COLO829 (cell line): ENCODE results near the gene XRCC5.
"Not testable (repeated sequence)": the region's sequence is repeated elsewhere in the genome, so short reads cannot be mapped to it uniquely, and the experiment has no call there.

Experiments used
- DNase-seq: peaks from one replicate; pipeline ENCODE4 v3.0.0; 2012; ENCODE audit warnings: low spot score

The XRCC5 gene

DNA sequence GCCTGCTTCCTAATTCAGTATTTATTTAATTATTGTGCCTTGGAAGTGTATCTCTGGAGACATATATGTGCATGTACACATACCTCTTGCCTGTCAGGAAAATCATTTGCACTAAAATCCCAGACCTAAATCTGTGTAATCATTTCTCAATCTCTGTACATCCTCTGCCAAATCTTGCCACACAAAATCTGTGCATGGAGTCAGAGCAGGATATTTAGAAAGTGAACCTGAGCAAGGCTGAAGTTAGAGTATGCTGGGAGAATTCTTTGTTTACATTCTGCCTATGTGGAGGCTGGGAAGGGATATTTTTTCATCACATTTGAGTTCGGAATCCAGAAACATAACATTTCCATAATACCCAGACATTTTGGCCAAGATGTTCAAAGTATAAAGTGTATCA, 9.3 kb downstream of the XRCC5 start:
- no peak for DNase-seq

DNA sequence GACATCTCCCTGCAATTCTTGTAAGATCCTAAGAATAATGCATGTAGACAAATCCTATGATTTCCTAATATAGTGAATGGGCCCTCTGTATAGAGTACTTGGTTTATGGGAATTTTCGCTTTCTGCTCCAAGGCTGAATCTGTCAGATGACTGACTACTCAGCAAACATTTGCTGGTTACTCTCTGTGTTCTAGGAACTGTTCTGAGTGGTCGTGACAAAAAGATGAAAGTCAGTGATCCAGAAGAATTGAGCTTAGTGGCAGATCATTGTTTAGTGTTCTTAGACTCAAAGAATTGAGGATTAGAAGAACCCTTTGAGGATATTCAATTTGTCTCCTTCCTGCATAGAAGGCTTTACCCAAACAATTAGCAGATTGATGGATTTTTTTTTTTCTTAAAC, 10.0 kb downstream of the XRCC5 start:
- peak; percentile 71 for DNase-seq

DNA sequence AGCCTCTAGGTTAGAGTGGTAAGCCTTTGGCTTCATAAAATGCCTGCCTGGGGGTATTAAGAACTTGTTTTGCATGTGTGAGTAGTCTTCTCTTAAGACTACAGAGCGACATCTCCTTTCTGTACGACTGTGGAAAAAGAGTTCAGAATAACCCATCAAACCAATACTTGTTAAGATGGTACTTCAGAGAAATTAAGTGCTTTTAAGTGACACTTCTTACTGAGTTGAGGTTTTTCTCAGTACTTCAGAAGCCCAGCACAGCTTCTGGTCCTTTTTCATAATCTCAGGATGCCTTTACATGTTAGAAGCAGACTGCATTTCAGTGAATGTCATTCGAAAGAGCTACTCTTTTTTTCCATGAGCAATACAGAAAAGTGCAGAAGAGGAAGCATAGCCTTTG, 10.8 kb downstream of the XRCC5 start:
- DNase-seq: no peak

DNA sequence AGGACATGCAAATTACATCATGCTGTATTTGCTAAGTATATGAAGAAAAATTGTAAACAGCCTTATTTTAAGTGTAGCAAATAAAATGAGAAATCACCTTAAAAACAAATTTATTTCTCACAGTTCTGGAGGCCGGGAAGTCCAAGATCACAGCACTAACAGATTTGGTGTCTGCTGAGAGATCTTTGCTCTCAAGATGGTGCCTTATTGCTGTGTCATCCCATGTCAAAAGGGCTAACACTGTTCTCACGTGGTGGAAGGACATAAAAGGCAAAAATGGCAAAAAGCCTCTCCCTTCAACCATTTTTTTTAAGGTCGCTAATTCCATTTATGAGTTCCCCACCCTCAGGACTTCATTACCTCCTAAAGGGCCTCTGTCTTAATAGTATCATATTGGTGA, 12.1 kb downstream of the XRCC5 start:
- DNase-seq: no peak

DNA sequence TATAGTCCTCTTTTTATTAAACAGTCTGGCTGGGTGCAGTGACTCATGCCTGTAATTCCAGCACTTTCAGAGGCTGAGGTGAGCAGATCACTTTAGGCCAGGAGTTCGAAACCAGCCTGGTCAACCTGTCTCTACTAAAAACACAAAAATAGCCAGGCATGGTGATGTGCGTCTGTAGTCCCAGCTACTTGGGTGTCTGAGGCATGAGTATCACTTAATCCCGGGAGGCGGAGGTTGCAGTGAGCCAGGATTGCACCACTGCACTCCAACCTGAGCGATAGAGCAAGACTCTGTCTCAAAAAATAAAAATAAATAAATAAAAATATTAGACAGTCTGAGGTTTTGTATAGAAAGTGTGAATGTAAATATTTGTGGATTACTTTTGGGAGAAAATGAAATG, 17.8 kb downstream of the XRCC5 start:
- no peak for DNase-seq

DNA sequence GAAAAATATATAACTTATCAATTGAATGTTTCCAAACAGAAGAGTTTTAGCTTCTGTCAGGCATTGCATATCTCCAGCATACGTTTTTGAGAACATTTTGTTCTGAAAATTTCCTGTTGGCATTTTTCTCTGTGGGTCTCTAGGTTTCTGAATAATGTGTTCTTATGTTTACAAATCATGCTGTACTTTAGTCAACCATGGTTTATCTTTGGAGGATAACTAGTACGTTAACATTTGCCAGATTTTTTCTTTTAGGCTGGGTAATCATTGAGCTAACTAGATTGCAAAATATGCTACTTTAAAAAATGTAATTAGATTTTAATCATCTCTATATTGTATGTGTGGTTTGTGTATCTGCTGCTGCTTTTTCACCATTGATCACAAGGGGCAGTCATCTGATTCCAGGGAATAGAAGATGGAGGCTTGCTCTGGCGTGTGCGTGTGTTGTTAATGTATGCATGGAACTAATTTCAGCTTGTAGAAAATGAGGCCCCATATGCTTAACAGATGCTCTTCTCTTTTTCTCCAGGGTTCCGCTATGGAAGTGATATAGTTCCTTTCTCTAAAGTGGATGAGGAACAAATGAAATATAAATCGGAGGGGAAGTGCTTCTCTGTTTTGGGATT, 21.3 kb downstream of the XRCC5 start:
- DNase-seq: no peak

DNA sequence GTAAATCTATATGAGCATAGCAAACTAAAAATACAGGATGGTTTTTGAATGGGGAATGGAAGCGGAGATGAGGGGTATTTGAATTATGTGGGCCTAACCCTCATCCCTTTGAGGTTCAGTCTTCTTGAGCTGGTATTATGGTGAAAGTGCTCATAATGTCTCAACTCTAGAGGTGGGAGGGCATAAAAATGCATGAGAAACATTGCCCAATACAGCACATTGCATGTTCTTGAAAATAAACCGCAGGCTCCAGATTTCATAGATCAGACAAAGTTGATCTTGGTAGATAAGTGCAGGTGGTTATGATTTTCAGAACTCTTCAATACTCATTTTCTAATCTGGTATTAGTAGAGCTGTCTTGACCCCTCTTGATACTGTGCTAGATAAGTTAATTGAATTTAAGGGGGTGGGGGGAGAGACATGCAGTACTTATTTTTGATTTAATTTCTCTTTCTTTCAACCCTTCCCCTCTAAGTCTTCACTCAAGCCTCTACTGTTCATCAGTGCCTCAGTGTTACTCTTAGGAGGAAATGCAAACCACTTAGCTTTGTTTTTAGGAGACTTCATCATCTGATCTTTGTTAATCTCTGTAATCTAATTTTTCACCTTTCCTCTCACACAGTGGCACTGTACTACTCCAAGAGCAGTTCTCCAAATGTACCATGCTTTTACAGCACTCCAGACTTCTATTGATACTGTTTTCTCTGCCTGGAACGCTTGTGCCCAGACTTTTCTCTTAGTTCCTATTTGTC, 22.2 kb downstream of the XRCC5 start:
- DNase-seq: no peak

DNA sequence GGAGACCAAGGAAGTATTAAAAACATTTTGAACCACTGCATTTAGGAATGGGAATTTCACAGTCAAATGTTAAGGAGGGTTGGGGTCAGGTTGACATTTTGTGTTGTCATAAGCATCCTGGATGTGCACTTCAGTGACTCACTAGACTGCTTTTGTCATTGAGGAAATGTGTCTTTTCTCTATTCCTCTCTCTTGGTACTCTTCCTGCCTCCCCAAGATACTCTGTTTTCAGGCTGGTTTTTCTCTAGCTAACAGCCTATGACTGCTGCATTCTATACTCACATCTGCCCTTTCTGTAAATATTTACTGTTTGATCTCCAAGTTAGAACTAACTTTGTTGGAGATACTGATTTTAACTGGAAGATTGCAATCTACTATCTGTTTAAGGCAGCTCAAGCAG, 23.4 kb downstream of the XRCC5 start:
- no peak for DNase-seq

DNA sequence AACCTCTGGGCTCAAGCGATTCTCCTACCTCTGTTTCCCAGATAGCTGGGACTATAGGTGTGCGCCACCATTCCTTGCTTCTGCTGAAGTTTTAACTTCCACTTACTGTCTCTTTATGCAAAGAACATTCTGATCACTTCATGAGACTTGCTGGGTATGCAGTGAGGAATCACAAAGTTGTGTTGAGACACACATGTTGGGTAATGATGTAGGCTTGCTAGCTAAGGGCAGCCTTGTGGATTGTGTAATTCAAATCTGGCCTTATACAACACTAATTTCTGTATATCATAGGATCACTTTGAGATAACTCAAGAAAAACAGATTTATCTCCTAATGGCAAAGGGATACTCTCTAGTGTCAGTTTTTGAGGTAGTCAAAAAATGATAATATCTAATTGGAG, 24.2 kb downstream of the XRCC5 start:
- no peak for DNase-seq

DNA sequence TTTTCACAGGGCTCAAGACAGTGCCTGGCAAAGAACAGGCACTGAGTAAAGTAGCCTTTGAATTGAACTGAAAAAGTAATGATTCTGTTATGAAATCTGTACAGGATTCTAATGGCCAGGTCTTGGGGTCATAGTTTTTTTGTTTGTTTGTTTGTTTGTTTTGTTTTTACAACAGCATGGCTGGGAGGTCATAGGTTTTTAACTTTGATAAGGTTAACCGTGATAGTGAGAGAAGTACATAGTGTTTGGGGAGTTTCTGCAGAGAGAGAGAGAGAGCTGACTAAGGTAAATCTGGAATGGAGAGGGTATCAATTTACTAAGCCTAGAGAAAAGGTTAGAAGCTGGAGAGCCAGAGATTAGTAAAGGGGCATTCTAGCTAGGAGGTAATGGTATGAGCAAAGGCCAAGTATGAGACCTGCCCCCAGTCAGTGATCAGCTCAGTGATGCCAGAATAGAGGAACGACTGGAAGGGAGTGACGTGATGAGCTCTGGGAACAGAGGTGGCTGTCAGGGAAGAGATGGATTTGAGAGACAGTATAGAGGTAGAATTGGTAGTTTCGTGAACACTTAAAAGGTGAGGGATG, 25.9 kb downstream of the XRCC5 start:
- DNase-seq: no peak

DNA sequence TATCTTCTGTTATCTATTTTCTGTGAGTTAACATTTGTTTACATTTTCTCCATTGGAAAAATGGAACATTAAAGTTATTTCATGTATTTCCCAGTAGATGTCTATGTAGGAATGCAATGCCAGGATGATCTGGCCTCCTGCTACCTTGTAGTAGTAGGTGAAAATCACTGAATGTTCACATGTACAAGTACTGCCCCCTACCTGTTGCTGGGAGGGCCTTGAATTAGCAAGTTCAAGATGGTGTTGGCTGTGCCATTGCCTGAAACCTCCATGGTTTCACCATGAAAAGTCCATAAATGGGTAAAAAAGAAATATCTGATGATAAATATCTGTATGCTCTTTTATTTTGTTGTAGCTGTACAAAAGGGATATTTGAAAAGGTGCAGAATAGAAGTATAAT, 30.7 kb downstream of the XRCC5 start:
- DNase-seq: no peak

DNA sequence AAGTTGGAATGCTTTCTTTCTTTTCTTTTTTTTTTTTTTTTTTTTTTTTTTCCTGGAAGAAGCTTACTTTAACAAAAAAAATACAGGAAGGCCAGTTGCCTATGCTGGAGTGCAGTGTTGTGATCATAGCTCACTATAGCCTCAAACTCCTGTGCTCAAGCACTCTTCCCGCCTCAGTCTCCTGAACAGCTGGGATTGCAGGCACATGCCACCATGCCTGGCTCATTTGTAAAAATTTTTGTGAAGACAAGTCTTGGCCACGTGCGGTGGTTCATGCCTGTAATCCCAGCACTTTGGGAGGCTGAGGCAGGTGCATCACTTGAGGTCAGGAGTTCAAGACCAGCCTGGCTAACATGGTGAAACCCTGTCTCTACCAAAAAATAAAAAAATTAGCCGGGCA, 32.4 kb downstream of the XRCC5 start:
- DNase-seq: not testable (repeated sequence)

DNA sequence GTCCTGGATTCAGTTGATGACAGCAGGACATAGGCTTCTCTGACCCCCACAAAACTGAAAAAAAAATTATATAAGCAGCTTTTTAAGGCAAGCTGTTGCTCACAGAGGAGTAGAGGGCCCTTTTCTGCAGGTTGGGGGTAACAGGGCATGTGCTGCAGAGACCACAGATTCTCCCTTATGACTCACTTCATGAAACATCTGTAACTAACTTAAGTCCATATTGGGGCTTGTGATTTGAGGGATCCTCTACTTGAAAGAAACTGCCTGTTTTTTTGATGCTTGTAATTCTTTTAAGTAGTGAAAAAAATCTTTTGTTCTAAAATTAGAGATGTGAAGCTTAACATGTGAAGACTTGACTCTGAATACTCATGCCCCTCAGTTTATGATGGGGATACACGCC, 33.4 kb downstream of the XRCC5 start:
- DNase-seq: no peak

DNA sequence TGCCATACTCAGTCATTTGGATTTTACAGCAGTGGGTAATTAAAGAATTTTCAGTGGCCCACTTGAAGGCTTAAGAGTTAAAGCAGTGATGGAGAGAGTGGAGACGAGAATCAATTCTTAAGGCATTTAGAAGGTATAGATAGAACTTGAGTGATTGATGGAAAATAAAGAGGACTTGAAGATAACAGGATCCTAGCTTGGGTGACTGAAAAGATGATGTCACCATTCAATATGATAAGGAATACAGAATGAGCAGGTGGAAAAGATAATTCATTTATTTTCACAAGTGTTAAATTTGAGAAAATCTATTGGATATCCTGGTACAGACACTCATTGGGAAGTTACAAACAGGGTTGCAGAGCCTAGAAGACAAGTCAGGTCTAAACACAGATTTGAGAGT, 35.2 kb downstream of the XRCC5 start:
- DNase-seq: no peak

DNA sequence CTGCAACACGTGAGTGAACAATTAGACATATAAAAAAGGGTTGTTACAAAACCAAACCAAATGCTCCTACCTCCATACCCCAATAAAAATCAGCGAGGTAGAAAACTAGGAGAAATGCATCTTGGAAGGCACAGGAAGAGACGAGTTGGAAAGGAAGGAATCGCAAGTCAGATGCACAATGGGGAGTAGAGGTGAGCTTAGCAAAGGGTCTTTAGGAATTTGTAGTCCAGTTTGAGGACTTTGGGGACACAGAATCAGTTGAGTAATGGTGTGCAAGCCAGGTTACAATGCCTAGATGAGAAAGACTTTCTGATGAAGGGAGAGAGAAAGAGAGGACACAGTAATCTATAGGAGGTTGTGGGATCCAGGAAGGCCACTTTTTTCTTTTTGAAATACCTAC, 35.7 kb downstream of the XRCC5 start:
- DNase-seq: no peak

DNA sequence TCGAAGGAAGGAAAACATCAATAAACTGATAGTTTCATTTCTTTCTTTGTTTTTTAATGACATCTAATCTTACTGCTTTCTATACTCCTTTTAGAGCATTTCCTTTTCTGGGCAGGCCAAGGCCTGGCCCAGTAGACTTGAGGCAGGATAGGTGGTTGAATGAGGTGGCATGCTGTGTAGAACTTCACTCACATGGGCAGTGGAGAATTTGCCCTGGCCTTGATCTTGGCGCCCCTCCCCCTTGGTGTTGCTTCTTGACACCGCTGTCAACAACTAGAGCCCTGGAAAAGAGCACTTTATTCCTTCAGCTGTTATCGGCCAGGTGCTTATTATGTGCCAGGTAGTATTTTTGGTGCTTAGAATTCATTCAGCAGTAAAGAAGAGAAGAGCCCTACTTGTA, 37.4 kb downstream of the XRCC5 start:
- DNase-seq: no peak

DNA sequence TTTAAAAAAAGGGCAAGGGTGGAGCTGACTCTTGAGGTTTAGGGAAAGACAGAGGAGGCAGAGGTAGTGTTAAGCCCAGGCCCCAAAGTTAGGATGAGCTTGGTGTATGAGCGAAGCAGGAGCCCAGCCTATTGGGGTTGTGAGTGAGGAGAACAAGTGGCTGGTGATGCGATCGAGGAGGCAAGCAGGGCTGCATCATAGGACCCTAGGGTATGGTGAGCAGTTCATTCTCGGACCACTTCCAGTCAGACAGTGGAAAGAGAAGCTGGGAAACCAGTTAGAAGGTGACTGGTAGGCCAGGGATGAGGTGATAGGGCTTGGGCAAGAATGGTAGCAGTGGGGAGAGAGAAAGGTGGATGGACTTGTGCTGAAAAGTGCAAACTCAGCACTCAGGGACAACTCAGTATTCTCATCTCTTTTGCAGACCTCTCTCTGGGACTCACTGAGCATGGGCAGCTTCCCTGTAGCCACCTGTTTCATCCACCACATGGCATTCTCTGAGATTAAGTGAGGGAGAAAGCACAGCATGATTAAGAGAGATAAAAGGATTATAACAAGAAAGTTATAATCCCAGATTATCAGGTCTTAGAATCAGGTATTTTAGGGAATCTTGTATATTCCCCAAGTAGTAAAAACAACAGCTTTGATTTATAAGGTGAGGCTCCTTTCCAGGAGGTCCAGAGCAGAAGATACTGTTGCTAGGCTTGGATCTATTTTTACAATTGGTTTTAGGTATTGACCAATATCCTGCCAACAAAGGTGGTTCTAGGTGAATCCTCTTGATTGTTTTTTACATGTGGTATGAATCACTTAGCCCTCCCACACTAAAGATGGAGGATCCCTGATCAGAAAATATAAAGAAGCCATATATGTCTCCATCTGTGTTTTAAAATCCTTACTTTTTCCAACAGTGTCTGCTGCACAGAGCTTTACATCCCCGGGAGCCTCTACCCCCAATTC, 38.3 kb downstream of the XRCC5 start:
- DNase-seq: no peak

DNA sequence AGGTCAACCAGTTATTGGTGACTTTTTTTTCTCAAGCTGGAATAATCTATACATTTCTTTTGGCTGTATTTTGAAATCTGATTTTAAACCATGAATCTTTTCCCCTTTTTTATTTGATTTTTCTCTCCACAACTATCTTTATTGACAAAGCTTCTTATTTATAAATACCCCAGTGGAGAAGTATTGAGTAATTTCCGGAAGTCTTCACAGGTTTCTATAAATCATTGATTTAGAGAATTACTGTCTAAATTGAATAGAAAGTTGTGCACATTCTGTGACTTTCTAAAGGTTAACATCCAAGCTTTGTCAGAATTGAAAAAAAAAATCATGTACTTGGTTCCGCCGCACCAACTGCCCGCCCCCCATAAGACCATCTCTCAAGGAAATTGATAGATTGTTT, 39.8 kb downstream of the XRCC5 start:
- DNase-seq: no peak

DNA sequence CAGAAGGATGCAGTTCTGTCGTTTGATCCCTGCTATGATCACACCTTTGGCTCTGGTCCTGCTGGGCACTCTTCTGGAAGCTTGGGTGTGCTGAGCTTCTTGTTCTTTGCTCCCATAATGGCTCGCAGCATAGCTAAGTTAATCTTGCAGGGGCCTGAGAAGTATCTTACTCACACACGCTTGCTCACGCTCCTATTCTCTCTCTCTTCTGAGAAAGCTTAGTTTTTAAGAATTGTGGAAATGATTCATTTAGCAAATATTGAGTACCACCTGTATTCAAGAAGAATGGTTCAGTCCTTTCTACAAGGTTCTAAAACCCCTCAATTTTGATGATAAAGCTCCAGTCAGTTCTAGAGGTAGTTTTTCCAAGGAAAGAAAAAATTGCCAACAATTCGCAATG, 40.6 kb downstream of the XRCC5 start:
- DNase-seq: no peak

DNA sequence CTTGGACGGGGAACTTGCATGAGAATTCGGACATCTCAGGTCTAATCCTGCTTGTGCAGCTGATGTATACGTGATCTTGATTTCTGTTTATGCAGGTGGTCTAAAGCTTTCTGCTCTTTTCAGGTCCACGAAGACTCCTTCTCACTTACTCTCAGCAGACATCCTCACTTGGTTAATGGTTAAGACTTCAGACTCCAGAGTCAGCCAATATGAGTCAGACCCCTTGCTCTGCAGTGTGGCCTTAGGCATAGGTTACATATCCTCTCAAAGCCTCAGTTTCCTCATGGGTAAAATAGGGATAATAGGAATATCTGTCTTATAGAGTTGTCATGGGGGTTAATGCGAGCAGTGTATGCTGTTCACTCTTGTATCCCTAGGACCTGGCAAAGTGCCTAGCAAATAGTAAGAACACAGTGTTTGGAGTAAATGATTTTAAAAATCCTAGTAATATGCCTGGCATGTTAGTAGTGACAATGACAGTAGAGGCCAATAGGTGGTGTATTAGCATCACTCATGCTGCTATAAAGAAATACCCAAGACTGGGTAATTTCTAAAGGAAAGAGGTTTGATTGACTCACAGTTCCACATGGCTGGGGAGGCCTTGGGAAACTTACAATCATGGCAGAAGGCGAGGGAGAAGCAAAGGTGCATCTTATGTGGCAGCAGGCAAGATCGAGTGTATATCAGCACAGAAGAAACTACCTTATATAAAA, 42.3 kb downstream of the XRCC5 start:
- no peak for DNase-seq

DNA sequence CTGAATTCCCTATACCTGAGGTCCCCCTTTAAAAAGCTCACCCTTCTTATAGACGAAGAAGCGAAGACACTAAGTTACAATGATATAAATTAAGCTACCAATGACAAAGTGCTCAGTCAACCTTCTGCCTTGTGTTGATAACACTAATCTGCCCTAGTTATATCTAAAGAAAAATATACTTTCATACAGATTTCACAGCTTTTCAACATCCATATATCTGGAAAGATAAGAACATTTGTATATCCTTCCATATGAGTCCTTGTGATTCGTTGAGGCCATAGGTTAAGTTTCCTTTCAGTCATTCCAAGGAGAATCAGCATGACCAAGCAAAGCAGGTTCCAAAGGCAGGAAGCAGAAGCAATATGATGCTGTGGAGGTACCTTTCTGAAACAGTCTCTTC, 46.8 kb downstream of the XRCC5 start:
- no peak for DNase-seq

DNA sequence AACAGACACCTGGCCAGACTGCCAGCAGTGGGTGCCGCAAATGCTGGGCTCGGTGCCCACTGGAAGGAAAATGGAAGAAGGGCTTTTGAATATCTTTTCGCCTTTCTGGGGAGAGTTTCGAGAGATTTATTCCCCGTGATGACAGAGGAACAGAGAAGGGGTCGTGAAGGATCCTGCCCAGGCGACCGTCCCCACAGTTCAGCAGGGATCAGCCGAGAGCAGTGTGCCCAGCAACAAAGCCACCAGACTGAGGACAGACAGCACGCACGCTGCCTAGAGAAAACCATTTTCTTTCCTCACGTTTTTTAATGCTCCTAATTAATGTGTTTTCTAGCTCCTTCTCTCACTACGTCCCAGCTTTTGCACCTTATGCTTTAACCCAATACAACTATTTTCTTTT, 47.7 kb downstream of the XRCC5 start:
- DNase-seq: no peak
